ENCODE measurements around the gene REXO4.

- TF ChIP-seq, protein P1, sequence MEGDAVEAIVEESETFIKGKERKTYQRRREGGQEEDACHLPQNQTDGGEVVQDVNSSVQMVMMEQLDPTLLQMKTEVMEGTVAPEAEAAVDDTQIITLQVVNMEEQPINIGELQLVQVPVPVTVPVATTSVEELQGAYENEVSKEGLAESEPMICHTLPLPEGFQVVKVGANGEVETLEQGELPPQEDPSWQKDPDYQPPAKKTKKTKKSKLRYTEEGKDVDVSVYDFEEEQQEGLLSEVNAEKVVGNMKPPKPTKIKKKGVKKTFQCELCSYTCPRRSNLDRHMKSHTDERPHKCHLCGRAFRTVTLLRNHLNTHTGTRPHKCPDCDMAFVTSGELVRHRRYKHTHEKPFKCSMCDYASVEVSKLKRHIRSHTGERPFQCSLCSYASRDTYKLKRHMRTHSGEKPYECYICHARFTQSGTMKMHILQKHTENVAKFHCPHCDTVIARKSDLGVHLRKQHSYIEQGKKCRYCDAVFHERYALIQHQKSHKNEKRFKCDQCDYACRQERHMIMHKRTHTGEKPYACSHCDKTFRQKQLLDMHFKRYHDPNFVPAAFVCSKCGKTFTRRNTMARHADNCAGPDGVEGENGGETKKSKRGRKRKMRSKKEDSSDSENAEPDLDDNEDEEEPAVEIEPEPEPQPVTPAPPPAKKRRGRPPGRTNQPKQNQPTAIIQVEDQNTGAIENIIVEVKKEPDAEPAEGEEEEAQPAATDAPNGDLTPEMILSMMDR (conservative IDR thresholded peaks at IDR 0.05 in 1 of 2, IDR thresholded peaks at IDR 0.05 in 1 of 2; ENCODE audit: low read depth in 1 of 2, low read length in 2 of 2): no peak
- no peak for TF ChIP-seq EZH2 (IDR thresholded peaks at IDR 0.05; ENCODE audit: low read length, missing control alignments)
Measured at GRCh38 chr9:133467101-133467500, 49.3 kb upstream of the REXO4 start.
